GM19023 (cell line): Measurements from ENCODE around the gene ENPEP.
"Not testable (repeated sequence)": the region's sequence is repeated elsewhere in the genome, so short reads cannot be mapped to it uniquely, and the experiment has no call there.

Experiments
- ATAC-seq: cut with Tn5 transposase; IDR thresholded peaks from one replicate; pipeline ENCODE4 v1.9.1; 2021; ENCODE audit warnings: mild to moderate bottlenecking, moderate library complexity; ENCODE audit not compliant: unreplicated experiment

The ENPEP gene

GRCh38 chr4:110484767-110485166 lies 8.8 kb downstream of the ENPEP start:
- no peak for ATAC-seq

GRCh38 chr4:110485452-110485851 lies 9.5 kb downstream of the ENPEP start:
- no peak for ATAC-seq

DNA sequence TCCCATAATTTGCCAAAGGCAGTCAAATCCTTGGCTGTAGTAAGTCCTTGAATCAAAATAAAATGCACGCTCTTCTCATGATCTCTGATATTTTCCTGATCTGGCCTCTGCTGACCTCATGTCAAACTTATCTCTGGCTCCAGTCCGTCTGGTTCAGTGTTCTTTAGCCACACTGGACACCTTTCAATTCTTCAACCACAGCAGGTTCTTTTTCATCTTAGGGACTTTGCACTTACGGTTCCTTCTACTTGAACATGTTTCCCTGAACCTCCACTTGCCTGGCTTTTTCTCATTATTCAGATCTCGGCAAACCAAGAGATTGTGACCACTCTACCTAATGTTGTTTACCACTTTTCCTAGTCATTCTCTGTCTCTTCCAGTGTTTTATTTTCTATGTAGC lies 10.3 kb downstream of the ENPEP start:
- no peak for ATAC-seq

- ATAC-seq = not testable (repeated sequence)
Measured at GRCh38 chr4:110486850-110487249, 10.9 kb downstream of the ENPEP start.

DNA sequence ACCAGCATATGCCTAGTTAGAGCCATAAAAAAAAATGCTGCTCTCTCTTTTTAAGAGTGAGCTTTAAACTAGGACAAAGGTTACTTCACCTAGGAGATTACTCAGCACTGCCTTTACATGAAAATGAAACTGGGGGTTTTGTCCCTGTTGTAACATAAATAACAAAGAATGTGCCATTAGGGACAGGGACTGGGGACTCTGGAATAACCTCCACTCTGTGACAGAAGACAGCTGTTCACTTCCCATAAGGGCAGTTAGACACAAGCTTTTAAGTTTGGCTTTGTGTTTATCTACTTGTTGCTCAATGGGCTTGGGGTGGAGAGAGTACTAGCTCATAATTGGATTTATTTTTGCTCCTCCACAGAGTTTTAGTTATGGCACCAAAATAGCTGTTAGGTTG lies 11.9 kb downstream of the ENPEP start:
- ATAC-seq = no peak

GRCh38 chr4:110489901-110490508 lies 14.1 kb downstream of the ENPEP start:
- no peak for ATAC-seq

DNA sequence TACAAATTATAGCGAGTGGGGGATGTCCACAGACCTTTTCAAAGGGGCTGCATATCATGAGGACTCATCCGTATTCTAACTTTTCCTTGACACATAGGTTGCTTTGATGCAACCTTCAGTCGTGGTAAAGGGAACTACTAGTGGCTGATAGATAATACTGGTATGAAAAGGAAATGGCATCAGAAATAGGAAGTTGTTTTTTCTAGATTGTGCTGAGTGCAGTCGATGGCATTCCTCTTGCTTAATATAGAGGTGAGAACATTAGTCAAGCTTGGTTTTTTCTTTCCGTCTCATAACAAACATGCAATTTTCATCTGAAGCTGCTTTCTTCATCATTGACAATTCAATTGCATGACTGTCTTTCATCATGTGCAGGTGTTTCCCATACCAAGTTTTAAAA lies 16.6 kb downstream of the ENPEP start:
- no peak for ATAC-seq

DNA sequence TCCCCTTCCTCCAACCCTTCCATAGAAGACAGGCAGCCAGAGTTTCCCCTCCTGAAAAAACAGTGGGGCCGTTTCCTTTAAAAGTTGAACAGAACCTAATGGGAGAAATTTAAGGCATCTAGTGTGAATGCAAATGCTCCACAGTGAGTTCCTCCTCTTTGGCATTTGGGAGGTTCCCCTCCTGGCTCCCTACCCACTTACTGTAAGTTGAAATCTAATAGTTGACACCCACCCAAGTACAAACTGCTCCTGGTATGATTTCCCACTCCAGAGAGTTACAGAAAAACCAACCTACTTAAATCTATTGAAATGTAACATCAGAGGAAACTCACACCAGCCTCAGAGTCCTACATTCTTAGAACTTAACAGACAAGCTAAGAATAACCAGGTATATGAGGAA lies 17.6 kb downstream of the ENPEP start:
- no peak for ATAC-seq

DNA sequence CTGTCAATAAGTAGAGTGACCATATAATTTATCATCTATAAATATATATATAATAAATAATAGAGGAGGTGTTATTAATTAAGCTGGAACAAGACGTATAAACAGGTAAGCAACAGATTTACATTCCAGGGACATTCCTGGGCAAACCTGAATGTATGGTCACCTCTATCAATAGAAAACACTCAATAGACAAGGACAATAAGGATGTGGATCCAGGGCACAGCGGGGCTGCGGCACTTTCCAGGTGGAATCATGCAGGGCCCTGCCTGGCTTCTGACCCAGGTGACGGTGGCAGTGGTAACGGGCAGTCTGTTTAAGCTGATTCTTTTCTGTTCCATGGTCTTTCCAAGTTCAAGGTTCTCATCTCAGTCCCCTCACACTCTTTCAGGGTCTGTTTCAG lies 22.5 kb downstream of the ENPEP start:
- ATAC-seq = no peak

GRCh38 chr4:110499126-110499525 lies 23.2 kb downstream of the ENPEP start:
- ATAC-seq = no peak

- ATAC-seq = no peak
Measured at GRCh38 chr4:110501826-110502225, 25.9 kb downstream of the ENPEP start.

- ATAC-seq = no peak
Measured at GRCh38 chr4:110503270-110504083, 27.5 kb downstream of the ENPEP start.

DNA sequence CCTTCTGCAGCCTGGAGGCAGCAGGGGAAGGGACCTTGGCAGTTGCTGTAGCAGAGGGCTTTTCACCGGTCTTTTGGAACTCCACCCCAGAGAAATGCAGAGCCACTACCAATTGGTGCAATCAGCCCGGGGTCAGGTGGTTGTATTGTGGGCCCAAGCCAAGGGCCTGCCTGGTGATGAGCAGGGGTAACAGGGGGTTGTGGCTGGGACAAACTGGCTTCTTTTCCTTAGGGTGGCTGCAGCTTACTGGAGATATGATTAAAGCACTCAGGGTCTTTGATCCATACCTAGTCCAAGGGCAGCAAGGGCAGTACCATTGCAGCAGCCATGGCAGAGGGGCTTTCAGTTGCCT lies 28.1 kb downstream of the ENPEP start:
- ATAC-seq = no peak

- no peak for ATAC-seq
Measured at GRCh38 chr4:110505440-110505839, 29.5 kb downstream of the ENPEP start.

- no peak for ATAC-seq
Measured at GRCh38 chr4:110508827-110509710, 33.1 kb downstream of the ENPEP start.

DNA sequence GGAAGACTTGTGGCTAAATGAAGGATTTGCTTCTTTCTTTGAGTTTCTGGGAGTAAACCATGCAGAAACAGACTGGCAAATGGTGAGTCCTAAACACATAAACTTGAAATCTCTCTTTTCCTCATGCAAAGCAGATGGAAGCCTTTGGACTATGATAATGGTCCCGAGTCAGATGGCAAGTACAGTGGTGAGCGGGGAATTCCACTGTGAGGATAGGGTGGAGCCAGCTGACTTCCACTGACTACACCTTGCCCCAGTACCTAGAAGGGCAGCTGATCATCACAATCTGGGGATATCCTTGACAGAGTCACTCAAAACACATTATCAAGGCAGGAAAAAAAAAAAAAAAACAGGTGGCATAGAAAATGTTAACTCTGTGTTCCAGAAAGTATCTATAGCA lies 34.3 kb downstream of the ENPEP start:
- ATAC-seq = peak; percentile 65

DNA sequence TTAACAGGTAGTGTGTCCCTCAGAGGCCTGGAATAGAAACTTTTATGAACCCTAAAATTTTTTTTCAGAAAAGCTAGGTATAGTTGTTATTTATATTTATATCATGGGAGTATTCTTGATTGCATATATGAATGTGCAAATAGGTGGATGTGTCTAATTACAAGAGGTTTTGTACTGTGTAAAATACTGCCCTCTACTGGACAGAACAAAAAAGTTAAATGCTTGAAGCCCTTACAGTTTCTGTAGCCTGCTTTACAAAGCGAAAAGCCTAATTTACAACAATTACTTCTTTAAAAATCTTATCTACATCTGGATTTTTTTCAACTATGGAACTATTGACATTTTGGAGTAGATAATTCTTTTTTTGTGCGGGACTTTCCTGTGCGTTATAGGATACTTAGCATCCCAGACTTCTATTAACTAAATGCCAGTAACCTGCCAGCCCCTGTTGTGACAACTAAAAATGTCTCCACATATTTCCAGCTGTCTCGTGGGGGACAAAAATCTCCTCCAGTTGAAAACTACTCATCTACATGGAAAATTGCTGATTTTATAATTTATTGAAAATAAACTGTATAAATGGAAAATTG lies 35.1 kb downstream of the ENPEP start:
- ATAC-seq = no peak

DNA sequence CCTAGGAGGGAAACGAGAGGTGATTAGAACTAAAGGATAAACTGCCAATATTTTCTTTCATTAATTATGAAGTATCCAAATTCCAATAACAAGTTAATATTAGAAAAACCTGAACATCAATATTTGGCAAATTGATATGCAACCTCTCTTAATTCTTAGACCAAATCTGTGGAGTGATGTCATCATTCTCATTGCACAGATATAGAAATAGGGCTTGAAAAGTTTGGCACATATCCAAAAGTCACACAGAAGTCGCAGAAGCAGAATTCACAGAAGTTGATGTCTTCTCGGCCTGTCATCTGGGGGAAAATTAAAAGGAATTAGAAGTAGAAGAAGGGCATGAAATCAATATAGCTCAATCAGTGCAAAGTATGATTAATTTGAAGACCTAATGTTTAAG lies 36.9 kb downstream of the ENPEP start:
- ATAC-seq = no peak

- no peak for ATAC-seq
Measured at GRCh38 chr4:110514889-110515479, 39.0 kb downstream of the ENPEP start.

DNA sequence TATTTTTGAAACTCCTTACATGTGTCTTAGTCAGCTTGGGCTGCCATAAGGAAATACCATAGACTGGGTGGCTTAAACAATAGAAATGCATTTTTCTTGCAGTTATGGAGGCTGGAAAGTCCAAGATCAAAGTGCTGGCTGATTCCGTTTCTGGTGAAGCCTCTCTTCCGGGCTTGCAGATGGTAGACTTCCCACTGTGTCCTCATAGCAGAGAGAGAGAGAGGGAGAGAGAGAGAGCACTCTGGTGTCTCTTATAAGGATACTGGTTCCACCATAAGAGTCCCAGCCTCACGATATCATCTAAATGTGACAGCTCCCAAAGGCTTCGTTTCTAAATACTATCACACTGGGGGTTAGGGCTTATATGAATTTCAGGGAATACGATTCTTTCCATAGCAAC lies 39.7 kb downstream of the ENPEP start:
- no peak for ATAC-seq
